NT2/D1 (cell line): ENCODE data around the gene ADCY10.

Source experiments
- SUZ12 ChIP-seq: IDR thresholded peaks from 2 replicates; pipeline ENCODE4 v1.6.1; 2011; ENCODE audit not compliant: insufficient read length, insufficient read depth; ENCODE audit errors: extremely low read depth
- YY1 ChIP-seq: IDR thresholded peaks from 2 replicates; pipeline ENCODE4 v1.6.1; 2011; ENCODE audit not compliant: insufficient read length, insufficient read depth
- ZNF274 ChIP-seq: IDR thresholded peaks from 2 replicates; pipeline ENCODE4 v1.6.1; 2011; ENCODE audit warnings: mild to moderate bottlenecking, low read depth, low read length

DNA sequence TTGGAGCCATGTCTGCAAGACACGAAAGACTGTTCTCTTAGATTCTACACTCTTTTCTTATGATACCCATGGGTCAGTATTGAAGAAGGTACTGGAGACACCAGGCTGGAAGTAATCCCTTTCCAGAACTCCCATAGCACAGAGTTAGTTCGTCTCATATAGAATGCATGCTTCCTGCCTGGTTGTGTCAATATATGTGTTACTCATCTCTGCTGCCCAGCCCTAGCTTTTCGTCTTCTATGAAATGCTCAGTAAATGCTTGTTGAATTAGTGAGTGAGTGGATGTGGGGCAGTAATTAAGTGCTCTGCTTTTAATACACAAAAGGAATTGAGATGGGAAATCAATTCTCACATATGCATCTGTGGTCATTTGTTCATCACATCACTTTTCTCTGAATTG, 32.1 kb downstream of the ADCY10 start:
- no peak for TF ChIP-seq YY1
- no peak for TF ChIP-seq ZNF274
- no peak for TF ChIP-seq SUZ12
